Endodermal cell (in vitro differentiated cells): ENCODE data around the gene TPK1. TPM values are rescaled to one million over a fixed set of nuclear protein-coding genes. Genes with fewer than 3 reads are reported as not detected.

Source experiments
- DNase-seq: peaks from one replicate; pipeline ENCODE4 v3.0.0-alpha.2; 2017
- H3K27ac ChIP-seq: 2 replicates; pipeline ENCODE4 v1.5.1; 2013; ENCODE audit warnings: mild to moderate bottlenecking, low read depth, low read length, moderate library complexity
- H3K27me3 ChIP-seq: 2 replicates; pipeline ENCODE4 v1.6.1; 2013; ENCODE audit warnings: mild to moderate bottlenecking, low read length, moderate library complexity; ENCODE audit not compliant: insufficient read depth, control insufficient read depth, poor library complexity, severe bottlenecking
- H3K36me3 ChIP-seq: 2 replicates; pipeline ENCODE4 v1.7.0; 2013; ENCODE audit warnings: mild to moderate bottlenecking, low read length, moderate library complexity; ENCODE audit not compliant: control insufficient read depth, insufficient read depth
- H3K4me1 ChIP-seq: one replicate; pipeline ENCODE4 v1.7.0; 2013; ENCODE audit warnings: low read length; ENCODE audit not compliant: control insufficient read depth, insufficient read depth
- H3K4me3 ChIP-seq: 2 replicates; pipeline ENCODE4 v1.5.1; 2013; ENCODE audit warnings: mild to moderate bottlenecking, low read length, moderate library complexity
- H3K9ac ChIP-seq: 2 replicates; pipeline ENCODE4 v1.6.1; 2013; ENCODE audit warnings: mild to moderate bottlenecking, low read length, moderate library complexity; ENCODE audit not compliant: poor library complexity, severe bottlenecking; ENCODE audit errors: extremely low read depth
- H3K9me3 ChIP-seq: 2 replicates; pipeline ENCODE4 v1.6.1; 2013; ENCODE audit warnings: mild to moderate bottlenecking, low read length, moderate library complexity; ENCODE audit not compliant: control insufficient read depth
- H3K27ac Mint-ChIP-seq: 2 replicates; pipeline ENCODE4 v1.8.0; 2020; ENCODE audit warnings: mixed read lengths
- H3K27me3 Mint-ChIP-seq: 2 replicates; pipeline ENCODE4 v1.8.0; 2021; ENCODE audit warnings: mild to moderate bottlenecking, mixed read lengths; ENCODE audit not compliant: insufficient read depth
- H3K36me3 Mint-ChIP-seq: 2 replicates; pipeline ENCODE4 v1.8.0; 2020; ENCODE audit warnings: low read depth, mixed read lengths
- H3K4me1 Mint-ChIP-seq: 2 replicates; pipeline ENCODE4 v1.8.0; 2020; ENCODE audit warnings: mixed read lengths
- H3K4me3 Mint-ChIP-seq: 2 replicates; pipeline ENCODE4 v1.8.0; 2020; ENCODE audit warnings: mild to moderate bottlenecking, moderate library complexity, mixed read lengths
- H3K9me3 Mint-ChIP-seq: 2 replicates; pipeline ENCODE4 v1.8.0; 2020; ENCODE audit warnings: mild to moderate bottlenecking, mixed read lengths
- CTCF ChIP-seq: fragments of 200-600 bp; sonication (generic); conservative IDR thresholded peaks from 2 replicates; pipeline ENCODE4 v1.5.0; 2021; ENCODE audit warnings: antibody characterized with exemption, mild to moderate bottlenecking
- WGBS, 2 experiments: methylation state at CpG; one replicate each; pipeline versions ENCODE4 v1.1.5 to v1.1.7; 2013; ENCODE audit warnings: missing lambda C conversion rate in 2 of 2, mixed read lengths in 1 of 2; ENCODE audit not compliant: insufficient coverage in 1 of 2, insufficient read length in 1 of 2; 5-methylcytosine and 5-hydroxymethylcytosine counted together
- total RNA-seq, 2 donors: library from RNA; stranded (reverse); fragmentation: NEBNext Ultra II Directional in 1 of 2; extraction: Animal tissue kit (Norgen Biotek cat#: 25700) in 1 of 2; gene quantifications; 2 replicates in 1 of 2; 3 replicates in 1 of 2; pipeline ENCODE4 v1.2.1, GENCODE V29; 2021

Gene TPK1
- total RNA-seq, 2 donors from 2014 or later = 9.7 TPM

- H3K4me1 Mint-ChIP-seq = no peaks in the 10 kb centered on the region
- WGBS, 2 experiments = 100% methylated on average over 1 of the region's 1 CpG; no CpG with 5 or more reads in 1 of the 2 experiments
- Histone ChIP-seq H3K4me3 (no peak overlapping the region), H3K27me3 (no peaks in the 10 kb centered on the region), H3K9ac (no peak overlapping the region), H3K36me3 (no peaks in the 10 kb centered on the region), H3K9me3 (no peaks in the 10 kb centered on the region), H3K4me1 (no peaks in the 10 kb centered on the region), H3K27ac (no peak overlapping the region)
- H3K27ac Mint-ChIP-seq = no peak overlapping the region
- DNase-seq = no peak
- no peaks in the 10 kb centered on the region for H3K27me3 Mint-ChIP-seq
- H3K4me3 Mint-ChIP-seq = no peak overlapping the region
- no peak for TF ChIP-seq CTCF
- H3K36me3 Mint-ChIP-seq = no peaks in the 10 kb centered on the region
- no peaks in the 10 kb centered on the region for H3K9me3 Mint-ChIP-seq
These were observed 288.0 kb downstream of the TPK1 start for GRCh38 chr7:144547888-144548287.

- WGBS, 2 experiments = 98 to 100% methylated on average over 2 of the region's 2 CpGs
- H3K4me3 ChIP-seq = no peak overlapping the region
- no peaks in the 10 kb centered on the region for H3K4me1 ChIP-seq
- no peaks in the 10 kb centered on the region for H3K27me3 Mint-ChIP-seq
- no peak overlapping the region for H3K27ac ChIP-seq
- no peaks in the 10 kb centered on the region for H3K4me1 Mint-ChIP-seq
- no peak for TF ChIP-seq CTCF
- no peak overlapping the region for H3K27ac Mint-ChIP-seq
- H3K9me3 Mint-ChIP-seq = no peaks in the 10 kb centered on the region
- H3K27me3 ChIP-seq = no peaks in the 10 kb centered on the region
- H3K36me3 ChIP-seq = no peaks in the 10 kb centered on the region
- H3K36me3 Mint-ChIP-seq = no peaks in the 10 kb centered on the region
- no peak for DNase-seq
- no peak overlapping the region for H3K9ac ChIP-seq
- H3K4me3 Mint-ChIP-seq = no peak overlapping the region
- H3K9me3 ChIP-seq = no peaks in the 10 kb centered on the region
These were observed 289.1 kb downstream of the TPK1 start for GRCh38 chr7:144546782-144547181.

GRCh38 chr7:144545330-144545729, 290.5 kb downstream of the TPK1 start:
- Histone ChIP-seq H3K9me3 (no peaks in the 10 kb centered on the region), H3K36me3 (no peaks in the 10 kb centered on the region), H3K9ac (no peak overlapping the region), H3K27me3 (no peaks in the 10 kb centered on the region), H3K27ac (no peak overlapping the region), H3K4me3 (no peak overlapping the region), H3K4me1 (no peaks in the 10 kb centered on the region)
- H3K27ac Mint-ChIP-seq = no peak overlapping the region
- peaks cover 3% of the 10 kb centered on the region for H3K4me1 Mint-ChIP-seq
- no peak overlapping the region for H3K4me3 Mint-ChIP-seq
- no peak for DNase-seq
- no peak for TF ChIP-seq CTCF
- no peaks in the 10 kb centered on the region for H3K9me3 Mint-ChIP-seq
- H3K36me3 Mint-ChIP-seq = no peaks in the 10 kb centered on the region
- no peaks in the 10 kb centered on the region for H3K27me3 Mint-ChIP-seq
- 95% methylated on average over 1 of the region's 1 CpG; no CpG with 5 or more reads in 1 of the 2 experiments for WGBS, 2 experiments
